Activated CD4-positive, alpha-beta T cell treated with anti-CD3 and anti-CD28 coated beads for 36 hours (primary cell): ENCODE results near the gene DSCAM. TPM values are rescaled to one million over a fixed set of nuclear protein-coding genes. Genes with fewer than 3 reads are reported as not detected.
"Not testable (repeated sequence)": the region's sequence is repeated elsewhere in the genome, so short reads cannot be mapped to it uniquely, and the experiment has no call there.

Experiments
- ATAC-seq: fragments of 200-7000 bp; cut with Tn5 transposase; one replicate; pipeline ENCODE4 v1.10.0; 2021; ENCODE audit warnings: mild to moderate bottlenecking, moderate library complexity
- CTCF ChIA-PET: fragments of 350-600 bp; sonication (Branson Sonifier 250); formaldehyde crosslinking; loops from one replicate; lab custom pipeline; 2021; ENCODE audit warnings: antibody characterized with exemption; lab: Charles Lee
- POLR2A ChIA-PET: fragments of 350-600 bp; sonication (Branson Sonifier 250); formaldehyde crosslinking; loops from one replicate; lab custom pipeline; 2021; ENCODE audit warnings: antibody characterized with exemption, inconsistent platforms; lab: Charles Lee
- DNase-seq: peaks from one replicate; pipeline ENCODE4 v3.0.0-alpha.2; 2020
- H3K27ac Mint-ChIP-seq: one replicate; pipeline ENCODE4 v1.8.0; 2021; ENCODE audit warnings: mixed read lengths
- H3K27me3 Mint-ChIP-seq: one replicate; pipeline ENCODE4 v1.8.0; 2021; ENCODE audit warnings: mixed read lengths
- H3K36me3 Mint-ChIP-seq: one replicate; pipeline ENCODE4 v1.8.0; 2021; ENCODE audit warnings: low read depth, mixed read lengths
- H3K4me1 Mint-ChIP-seq: one replicate; pipeline ENCODE4 v1.8.0; 2021; ENCODE audit warnings: mixed read lengths
- H3K4me3 Mint-ChIP-seq: one replicate; pipeline ENCODE4 v1.8.0; 2021; ENCODE audit warnings: mild to moderate bottlenecking, moderate library complexity, mixed read lengths
- H3K9me3 Mint-ChIP-seq: one replicate; pipeline ENCODE4 v1.8.0; 2021; ENCODE audit warnings: low read depth, mixed read lengths
- intact Hi-C, 2 experiments: fragments of 100-400 bp; cut with DNase I in 1 of 2; cut with micrococcal nuclease in 1 of 2; formaldehyde crosslinking; loops; one replicate each; pipeline versions ENCODE4 v1.14.2 to v1.15.1; 2022 to 2024; cut with DNase I, micrococcal nuclease
- total RNA-seq, 2 experiments: library from RNA; stranded (reverse); gene quantifications; one replicate each; pipeline ENCODE4 v1.2.3, GENCODE V29; 2021

Gene DSCAM
- total RNA-seq, 2 experiments from 2014 or later, result not detected

DNA sequence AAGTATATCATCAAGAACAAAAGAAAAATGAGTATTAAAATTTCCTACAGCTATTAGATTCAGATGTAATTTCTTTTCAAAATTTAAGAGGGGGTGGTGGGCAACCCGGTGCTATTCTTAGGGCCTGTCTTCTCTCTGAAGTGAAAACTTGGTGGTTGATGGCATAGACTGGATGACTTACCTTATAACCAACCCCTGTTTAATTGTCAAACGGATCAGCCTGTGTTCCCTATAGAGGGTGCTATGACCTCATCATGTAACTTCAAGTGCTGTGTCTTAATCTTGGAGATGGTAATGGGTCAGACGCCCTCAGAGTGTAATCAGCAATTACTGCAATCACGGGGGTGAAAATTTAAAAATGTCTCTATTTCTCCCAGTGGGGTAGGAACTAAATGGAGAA, 803.5 kb downstream of the DSCAM start:
- POLR2A ChIA-PET, result no interaction called here
- Mint-ChIP-seq H3K4me1 (no peaks in the 10 kb centered on the region), H3K27ac (no peak overlapping the region), H3K9me3 (peaks cover 3% of the 10 kb centered on the region), H3K27me3 (no peaks in the 10 kb centered on the region), H3K4me3 (no peak overlapping the region), H3K36me3 (no peaks in the 10 kb centered on the region)
- CTCF ChIA-PET, result no interaction called here
- ATAC-seq (no peak), DNase-seq (no peak)
- intact Hi-C loops, result no loop called here

DNA sequence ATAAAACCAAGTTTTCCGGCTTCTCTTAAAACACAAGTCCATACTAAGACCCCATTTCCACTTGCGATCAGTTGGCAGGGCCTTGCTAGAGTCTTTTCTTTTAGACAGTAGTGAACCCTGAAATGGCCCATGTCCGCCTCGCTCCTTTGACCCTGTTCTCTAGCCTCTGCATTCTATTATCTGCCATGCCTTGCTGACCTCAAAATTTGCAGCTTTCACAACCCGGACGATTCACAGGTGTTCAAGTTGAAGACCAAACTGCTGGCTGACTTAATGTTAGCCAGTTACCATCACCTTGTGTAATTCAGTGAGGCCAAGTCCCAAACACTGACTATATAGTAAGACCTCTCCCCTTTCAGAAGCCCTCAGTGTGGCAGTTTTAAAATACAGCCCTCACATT, 805.5 kb downstream of the DSCAM start:
- CTCF ChIA-PET, result no interaction called here
- Mint-ChIP-seq H3K4me1 (no peaks in the 10 kb centered on the region), H3K4me3 (no peak overlapping the region), H3K27me3 (no peaks in the 10 kb centered on the region), H3K36me3 (no peaks in the 10 kb centered on the region), H3K9me3 (peaks cover 3% of the 10 kb centered on the region), H3K27ac (no peak overlapping the region)
- ATAC-seq (no peak), DNase-seq (no peak)
- intact Hi-C loops, result no loop called here
- POLR2A ChIA-PET, result no interaction called here

DNA sequence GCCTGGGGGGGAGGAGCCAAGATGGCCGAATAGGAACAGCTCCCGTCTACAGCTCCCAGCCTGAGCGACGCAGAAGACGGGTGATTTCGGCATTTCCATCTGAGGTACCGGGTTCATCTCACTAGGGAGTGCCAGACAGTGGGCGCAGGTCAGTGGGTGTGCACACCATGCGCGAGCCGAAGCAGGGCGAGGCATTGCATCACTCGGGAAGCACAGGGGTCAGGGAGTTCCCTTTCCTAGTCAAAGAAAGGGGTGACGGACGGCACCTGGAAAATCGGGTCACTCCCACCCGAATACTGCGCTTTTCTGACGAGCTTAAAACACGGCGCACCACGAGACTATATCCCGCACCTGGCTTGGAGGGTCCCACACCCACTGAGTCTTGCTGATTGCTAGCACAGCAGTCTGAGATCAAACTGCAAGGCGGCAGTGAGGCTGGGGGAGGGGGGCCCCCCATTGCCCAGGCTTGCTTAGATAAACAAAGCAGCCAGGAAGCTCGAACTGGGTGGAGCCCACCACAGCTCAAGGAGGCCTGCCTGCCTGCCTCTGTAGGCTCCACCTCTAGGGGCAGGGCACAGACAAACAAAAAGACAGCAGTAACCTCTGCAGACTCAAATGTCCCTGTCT, 813.7 kb downstream of the DSCAM start:
- H3K9me3 Mint-ChIP-seq, H3K4me3 Mint-ChIP-seq, CTCF ChIA-PET, POLR2A ChIA-PET, ATAC-seq, H3K27me3 Mint-ChIP-seq, H3K36me3 Mint-ChIP-seq, H3K4me1 Mint-ChIP-seq, H3K27ac Mint-ChIP-seq, intact Hi-C loops, DNase-seq: not testable (repeated sequence)

DNA sequence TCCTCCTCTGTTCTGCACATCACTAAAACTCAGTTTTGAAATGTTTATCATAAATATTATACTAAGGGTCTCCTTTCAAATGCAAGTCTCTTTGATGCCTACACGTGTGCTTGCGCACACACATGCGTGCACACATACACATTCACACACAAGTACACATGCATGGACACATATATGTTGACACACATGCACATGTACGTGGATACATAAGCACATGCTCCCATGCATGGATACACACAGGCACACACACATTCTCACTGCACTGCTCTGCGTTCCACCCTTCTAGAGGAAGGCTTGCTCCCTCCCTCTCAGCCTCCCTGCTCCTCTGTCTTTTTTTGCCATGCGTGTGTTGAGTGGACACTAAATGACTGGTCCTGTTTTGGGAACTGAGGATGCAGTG, 817.1 kb downstream of the DSCAM start:
- intact Hi-C loops, result no loop called here
- POLR2A ChIA-PET, result no interaction called here
- H3K4me1 Mint-ChIP-seq, result no peaks in the 10 kb centered on the region
- H3K9me3 Mint-ChIP-seq, result no peaks in the 10 kb centered on the region
- no peak overlapping the region for H3K4me3 Mint-ChIP-seq
- ATAC-seq (no peak), DNase-seq (no peak)
- no peak overlapping the region for H3K27ac Mint-ChIP-seq
- CTCF ChIA-PET, result no interaction called here
- no peaks in the 10 kb centered on the region for H3K36me3 Mint-ChIP-seq
- no peaks in the 10 kb centered on the region for H3K27me3 Mint-ChIP-seq

DNA sequence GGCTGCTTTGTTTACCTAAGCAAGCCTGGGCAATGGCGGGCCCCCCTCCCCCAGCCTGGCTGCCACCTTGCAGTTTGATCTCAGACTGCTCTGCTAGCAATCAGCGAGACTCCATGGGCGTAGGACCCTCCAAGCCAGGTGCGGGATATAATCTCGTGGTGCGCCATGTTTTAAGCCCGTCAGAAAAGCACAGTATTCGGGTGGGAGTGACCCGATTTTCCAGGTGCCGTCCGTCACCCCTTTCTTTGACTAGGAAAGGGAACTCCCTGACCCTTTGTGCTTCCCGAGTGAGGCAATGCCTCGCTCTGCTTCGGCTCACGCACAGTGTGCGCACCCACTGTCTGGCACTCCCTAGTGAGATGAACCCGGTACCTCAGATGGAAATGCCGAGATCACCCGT, 818.6 kb downstream of the DSCAM start:
- H3K27me3 Mint-ChIP-seq, intact Hi-C loops, POLR2A ChIA-PET, H3K36me3 Mint-ChIP-seq, H3K4me1 Mint-ChIP-seq, ATAC-seq, H3K9me3 Mint-ChIP-seq, H3K4me3 Mint-ChIP-seq, CTCF ChIA-PET, H3K27ac Mint-ChIP-seq, DNase-seq: not testable (repeated sequence)

DNA sequence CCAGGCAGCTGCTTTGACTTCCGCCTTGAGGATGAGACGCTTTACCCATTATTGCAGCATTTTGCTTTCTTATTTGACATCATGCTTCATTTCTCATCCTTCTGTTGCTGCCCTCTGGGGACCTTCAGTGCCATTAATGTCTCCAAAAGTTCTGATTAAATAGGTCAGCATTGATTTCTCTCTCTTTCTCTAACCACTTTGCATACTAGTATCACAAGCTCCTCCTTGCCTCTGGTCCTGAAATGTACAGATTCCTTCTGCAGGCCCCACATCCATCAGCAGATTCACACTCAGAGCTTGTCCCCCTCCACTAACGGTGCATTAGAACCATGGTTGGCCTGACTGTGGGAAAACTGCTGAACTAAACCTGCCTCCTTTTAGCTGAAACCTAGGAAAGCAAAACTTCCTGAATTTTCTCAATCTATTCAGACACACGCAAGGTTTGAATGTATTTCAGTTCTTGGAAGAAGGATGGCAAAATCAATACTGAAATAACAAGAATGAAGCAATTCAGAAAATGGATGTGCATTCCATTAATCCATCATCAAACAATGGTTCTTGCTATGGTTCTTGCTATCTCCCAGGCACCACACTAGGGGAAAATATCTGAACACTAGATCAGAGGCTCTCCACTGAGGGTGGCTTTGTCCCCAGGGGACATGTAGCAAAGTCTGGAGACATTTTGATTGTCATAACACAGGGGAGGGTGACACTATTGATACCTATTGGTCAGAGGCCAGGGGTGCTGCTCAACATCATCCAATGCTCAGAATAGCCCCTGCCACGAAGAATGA, 825.2 kb downstream of the DSCAM start:
- no peak for ATAC-seq
- Mint-ChIP-seq H3K4me1 (no peaks in the 10 kb centered on the region), H3K36me3 (no peaks in the 10 kb centered on the region), H3K27me3 (no peaks in the 10 kb centered on the region), H3K27ac (no peak overlapping the region), H3K4me3 (no peak overlapping the region), H3K9me3 (no peaks in the 10 kb centered on the region)
- intact Hi-C loops, result no loop called here
- CTCF ChIA-PET, result interaction anchor here (0.9 kb wide), 1 partner anchor 10 kb away, joined by 3 read pairs; no protein-coding TSS in a partner anchor
- no peak for DNase-seq
- POLR2A ChIA-PET, result no interaction called here

DNA sequence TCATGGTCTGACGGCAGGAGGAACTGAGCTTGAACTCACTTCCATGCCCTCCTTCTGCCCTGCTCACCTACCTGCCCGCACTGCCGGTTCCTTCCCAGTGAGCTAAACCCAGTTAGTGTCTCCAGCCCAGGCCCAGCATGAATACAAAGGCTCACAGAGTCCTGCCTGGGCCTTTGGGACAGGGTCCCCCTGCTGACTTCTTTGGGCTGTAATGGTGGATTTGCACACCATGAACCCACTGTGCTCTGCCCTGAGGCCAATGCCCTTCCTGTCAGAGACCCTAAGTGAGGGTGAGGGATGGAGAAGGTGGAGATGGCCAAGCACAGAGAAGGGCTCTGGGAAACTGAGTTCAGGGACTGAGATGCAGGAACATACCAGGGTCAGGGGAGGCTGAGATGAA, 826.3 kb downstream of the DSCAM start:
- no peak for ATAC-seq
- no peaks in the 10 kb centered on the region for H3K9me3 Mint-ChIP-seq
- no peak overlapping the region for H3K4me3 Mint-ChIP-seq
- ChIA-PET CTCF (interaction anchor here (0.9 kb wide), 1 partner anchor 11 kb away, joined by 3 read pairs; no protein-coding TSS in a partner anchor), POLR2A (no interaction called here)
- intact Hi-C loops, result no loop called here
- no peaks in the 10 kb centered on the region for H3K4me1 Mint-ChIP-seq
- DNase-seq, result no peak
- H3K27me3 Mint-ChIP-seq, result no peaks in the 10 kb centered on the region
- H3K27ac Mint-ChIP-seq, result no peak overlapping the region
- no peaks in the 10 kb centered on the region for H3K36me3 Mint-ChIP-seq

DNA sequence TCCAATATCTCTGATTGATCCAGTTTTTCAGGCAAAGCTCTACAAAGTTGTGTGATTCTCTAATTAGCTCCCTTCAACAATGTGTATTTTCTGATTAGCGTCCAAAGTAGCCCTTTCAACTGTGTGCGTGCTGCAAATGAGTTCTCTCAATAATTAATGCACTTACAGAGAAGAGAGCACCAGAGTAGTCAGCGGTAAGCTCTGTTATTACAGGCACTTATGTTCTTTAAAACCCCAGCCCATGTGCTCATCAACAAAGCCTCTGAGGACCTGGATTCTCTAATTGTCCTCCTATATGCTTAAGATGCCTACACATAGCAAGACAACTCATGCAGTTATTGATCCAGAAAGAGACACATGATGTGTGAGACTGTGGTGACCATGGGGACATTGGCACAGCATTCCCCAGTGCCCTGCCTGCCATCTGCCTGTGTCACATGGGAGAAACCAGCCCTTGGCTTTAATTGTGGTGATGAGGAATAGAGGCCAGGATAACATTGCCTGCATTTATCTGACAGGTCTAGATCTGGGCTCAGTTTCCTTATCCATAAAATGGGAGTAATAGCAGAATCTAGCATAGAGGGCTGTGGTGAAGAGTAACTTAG, 828.0 kb downstream of the DSCAM start:
- DNase-seq, result no peak

DNA sequence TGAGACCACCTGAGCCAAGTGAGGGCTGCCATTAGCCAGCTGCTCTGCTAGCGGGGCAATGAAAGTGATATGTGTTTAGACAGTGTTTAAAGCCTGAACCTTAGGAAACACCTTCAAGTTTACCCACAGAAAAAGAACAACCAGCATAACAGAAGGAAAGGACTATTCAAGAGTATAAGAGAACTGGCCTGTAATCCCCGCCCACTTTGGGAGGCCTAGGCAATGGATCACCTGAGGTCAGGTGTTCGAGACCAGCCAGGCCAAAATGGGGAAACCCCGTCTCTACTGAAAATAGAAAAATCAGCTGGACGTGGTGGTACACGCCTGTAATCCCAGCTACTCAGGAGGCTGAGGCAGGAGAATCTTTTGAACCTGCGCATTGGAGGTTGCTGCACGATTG, 830.3 kb downstream of the DSCAM start:
- H3K4me3 Mint-ChIP-seq, result no peak overlapping the region
- H3K27me3 Mint-ChIP-seq, result no peaks in the 10 kb centered on the region
- H3K9me3 Mint-ChIP-seq, result peaks cover 3% of the 10 kb centered on the region
- ATAC-seq (no peak), DNase-seq (no peak)
- no peaks in the 10 kb centered on the region for H3K36me3 Mint-ChIP-seq
- no peak overlapping the region for H3K27ac Mint-ChIP-seq
- intact Hi-C loops, result no loop called here
- no peaks in the 10 kb centered on the region for H3K4me1 Mint-ChIP-seq
- POLR2A ChIA-PET, result no interaction called here
- CTCF ChIA-PET, result no interaction called here

More for the DNA sequence above, 828.0 kb downstream of the DSCAM start:
- intact Hi-C loops, result no loop called here
- ATAC-seq, result no peak
- Mint-ChIP-seq H3K27ac (no peak overlapping the region), H3K9me3 (peaks cover 3% of the 10 kb centered on the region), H3K4me1 (no peaks in the 10 kb centered on the region), H3K36me3 (no peaks in the 10 kb centered on the region), H3K4me3 (no peak overlapping the region), H3K27me3 (no peaks in the 10 kb centered on the region)
- CTCF ChIA-PET, result no interaction called here
- POLR2A ChIA-PET, result no interaction called here

DNA sequence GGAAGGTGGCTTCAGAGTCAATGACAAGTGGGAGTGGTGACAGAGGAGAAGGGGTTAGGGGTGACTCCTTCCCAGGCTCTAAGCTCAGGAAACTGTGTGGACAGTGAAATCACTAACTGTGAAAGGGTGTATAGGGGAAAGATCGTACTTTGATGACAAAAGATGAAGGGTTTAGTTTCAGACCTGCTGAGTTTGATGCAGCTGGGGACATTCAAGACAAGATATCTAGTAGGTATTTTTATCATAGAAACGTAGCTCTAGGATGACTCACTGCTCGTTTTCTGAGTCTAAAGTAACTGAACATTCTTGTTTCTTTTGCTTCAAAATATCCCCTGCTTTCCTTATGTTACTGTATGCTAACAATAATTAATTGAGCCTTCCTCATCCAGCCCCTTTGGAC, 830.7 kb downstream of the DSCAM start:
- Mint-ChIP-seq H3K9me3 (peaks cover 3% of the 10 kb centered on the region), H3K4me3 (no peak overlapping the region), H3K27ac (no peak overlapping the region), H3K36me3 (no peaks in the 10 kb centered on the region), H3K27me3 (no peaks in the 10 kb centered on the region), H3K4me1 (no peaks in the 10 kb centered on the region)
- DNase-seq, result no peak
- POLR2A ChIA-PET, result no interaction called here
- CTCF ChIA-PET, result no interaction called here
- intact Hi-C loops, result no loop called here
- no peak for ATAC-seq

DNA sequence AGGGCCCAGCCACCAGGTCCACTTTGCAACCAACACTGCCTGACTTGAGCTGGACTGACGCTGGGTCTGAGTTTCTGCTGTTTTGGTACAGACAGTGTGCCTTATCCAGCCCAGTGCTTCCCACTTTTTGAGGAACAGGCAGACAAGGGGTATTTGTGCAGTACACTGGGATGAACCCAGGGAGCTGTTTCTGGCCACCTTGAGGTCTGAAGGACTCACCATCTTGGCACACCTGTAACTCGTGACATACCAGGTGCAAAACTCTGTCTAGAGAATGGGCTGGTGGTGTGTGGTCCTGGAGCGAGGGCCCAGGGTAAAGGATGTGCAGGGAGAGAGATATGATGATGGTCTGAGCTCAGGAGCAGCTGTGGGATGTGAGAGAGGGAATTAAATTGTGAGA, 831.1 kb downstream of the DSCAM start:
- ChIA-PET POLR2A (no interaction called here), CTCF (no interaction called here)
- DNase-seq (no peak), ATAC-seq (no peak)
- H3K9me3 Mint-ChIP-seq, result peaks cover 3% of the 10 kb centered on the region
- H3K27me3 Mint-ChIP-seq, result no peaks in the 10 kb centered on the region
- no peak overlapping the region for H3K27ac Mint-ChIP-seq
- H3K4me1 Mint-ChIP-seq, result no peaks in the 10 kb centered on the region
- H3K36me3 Mint-ChIP-seq, result no peaks in the 10 kb centered on the region
- no peak overlapping the region for H3K4me3 Mint-ChIP-seq
- intact Hi-C loops, result no loop called here

DNA sequence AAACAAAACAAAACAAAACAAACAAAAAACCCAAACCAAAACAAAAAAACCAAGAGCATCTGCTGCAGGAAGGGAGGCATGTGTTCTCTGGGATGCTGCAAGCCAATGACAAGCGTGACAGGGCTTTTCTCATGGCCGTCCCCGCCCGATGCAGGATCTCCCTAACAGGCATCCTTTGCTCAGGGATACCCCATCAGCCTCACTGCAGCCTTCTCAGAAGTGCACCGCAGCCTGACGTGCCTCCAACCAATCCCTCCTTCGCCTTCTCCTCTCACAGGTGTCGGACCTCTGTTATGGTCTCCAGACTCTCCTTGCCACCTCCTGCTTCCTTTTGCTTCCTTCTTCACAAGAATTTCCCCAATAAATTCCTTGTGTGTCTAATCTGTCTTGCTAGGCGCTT, 832.6 kb downstream of the DSCAM start:
- ChIA-PET POLR2A (no interaction called here), CTCF (no interaction called here)
- intact Hi-C loops, result no loop called here
- no peaks in the 10 kb centered on the region for H3K36me3 Mint-ChIP-seq
- no peak for ATAC-seq
- no peak for DNase-seq
- no peak overlapping the region for H3K4me3 Mint-ChIP-seq
- no peaks in the 10 kb centered on the region for H3K27me3 Mint-ChIP-seq
- H3K4me1 Mint-ChIP-seq, result no peaks in the 10 kb centered on the region
- H3K27ac Mint-ChIP-seq, result no peak overlapping the region
- peaks cover 3% of the 10 kb centered on the region for H3K9me3 Mint-ChIP-seq
